Measurements from ENCODE around the gene FARS2. TPM values are rescaled to one million over a fixed set of nuclear protein-coding genes. Genes with fewer than 3 reads are reported as not detected.
A peak's percentile ranks its signal among the peaks of the same experiment; 100 is the strongest.

Gene FARS2
- total RNA-seq, 4 donors from 2014 or later: 2.6 to 21.9 (median 15.0) TPM

- in situ Hi-C loops (cut with MboI; ENCODE audit: low pct_ligation_motif_present in 1 of 4, low pct_unique_long_range_greater_than_20kb in 1 of 4, low sequenced_read_pairs in 3 of 4): no loop called here
- intact Hi-C loops (cut with DNase I; ENCODE audit: low total_unique reads): no loop called here
- H3K4me1 ChIP-seq: peaks cover 0 to 23% (median 10%) of the 10 kb centered on the region in 4 donors
- DNase-seq: no peak
- no peaks in the 10 kb centered on the region for H3K36me3 ChIP-seq
- no peaks in the 10 kb centered on the region for H3K9me3 ChIP-seq
- H3K4me3 ChIP-seq: no peak overlapping the region
- H3K27ac ChIP-seq: no peak overlapping the region
- TF ChIP-seq EP300 (IDR thresholded peaks at IDR 0.05; ENCODE audit: low read depth): no peak
- TF ChIP-seq POLR2A (IDR thresholded peaks at IDR 0.05): no peak
- TF ChIP-seq POLR2AphosphoS5 (IDR thresholded peaks at IDR 0.05): no peak
- TF ChIP-seq CTCF (IDR thresholded peaks at IDR 0.05): no peak
- 90 to 92% methylated on average over 2 of the region's 2 CpGs for WGBS, 2 donors (ENCODE audit: low coverage in 1 of 2)
- H3K27me3 ChIP-seq: no peaks in the 10 kb centered on the region
Measured at GRCh38 chr6:5670381-5670780, 409.1 kb downstream of the FARS2 start.

- Histone ChIP-seq H3K4me1 (peaks cover 0 to 23% (median 10%) of the 10 kb centered on the region in 4 donors), H3K9me3 (no peaks in the 10 kb centered on the region), H3K4me3 (no peak overlapping the region), H3K27ac (peak overlapping the region in 3 of 4 donors; percentile 23 to 59 (median 24)), H3K36me3 (no peaks in the 10 kb centered on the region), H3K27me3 (no peaks in the 10 kb centered on the region)
- TF ChIP-seq EP300 (IDR thresholded peaks at IDR 0.05; ENCODE audit: low read depth) (no peak), POLR2A (IDR thresholded peaks at IDR 0.05) (no peak), POLR2AphosphoS5 (IDR thresholded peaks at IDR 0.05) (no peak), CTCF (IDR thresholded peaks at IDR 0.05) (no peak)
- in situ Hi-C loops (cut with MboI; ENCODE audit: low pct_ligation_motif_present in 1 of 4, low pct_unique_long_range_greater_than_20kb in 1 of 4, low sequenced_read_pairs in 3 of 4) (no loop called here), intact Hi-C loops (cut with DNase I; ENCODE audit: low total_unique reads) (no loop called here)
- WGBS, 2 donors (ENCODE audit: low coverage in 1 of 2): 62 to 82% methylated on average over 4 to 7 of the region's 7 CpGs
- DNase-seq: no peak
Measured at GRCh38 chr6:5670811-5671561, 409.7 kb downstream of the FARS2 start.

- H3K27ac ChIP-seq: peak overlapping the region; percentile 5 to 59 (median 44)
- H3K9me3 ChIP-seq: no peaks in the 10 kb centered on the region
- no peak for DNase-seq
- TF ChIP-seq EP300 (IDR thresholded peaks at IDR 0.05; ENCODE audit: low read depth): no peak
- no peak for TF ChIP-seq CTCF (IDR thresholded peaks at IDR 0.05)
- no peak for TF ChIP-seq POLR2AphosphoS5 (IDR thresholded peaks at IDR 0.05)
- no peak for TF ChIP-seq POLR2A (IDR thresholded peaks at IDR 0.05)
- intact Hi-C loops (cut with DNase I; ENCODE audit: low total_unique reads) (no loop called here), in situ Hi-C loops (cut with MboI; ENCODE audit: low pct_ligation_motif_present in 1 of 4, low pct_unique_long_range_greater_than_20kb in 1 of 4, low sequenced_read_pairs in 3 of 4) (no loop called here)
- 92 to 95% methylated on average over 3 to 22 of the region's 22 CpGs for WGBS, 2 donors (ENCODE audit: low coverage in 1 of 2)
- no peaks in the 10 kb centered on the region for H3K27me3 ChIP-seq
- H3K36me3 ChIP-seq: no peaks in the 10 kb centered on the region
- H3K4me3 ChIP-seq: no peak overlapping the region
- H3K4me1 ChIP-seq: peaks cover 0 to 23% (median 10%) of the 10 kb centered on the region in 4 donors
Measured at GRCh38 chr6:5671601-5672559, 410.6 kb downstream of the FARS2 start.

- no peak for DNase-seq
- H3K4me3 ChIP-seq: no peak overlapping the region
- intact Hi-C loops (cut with DNase I; ENCODE audit: low total_unique reads) (no loop called here), in situ Hi-C loops (cut with MboI; ENCODE audit: low pct_ligation_motif_present in 1 of 4, low pct_unique_long_range_greater_than_20kb in 1 of 4, low sequenced_read_pairs in 3 of 4) (no loop called here)
- 59 to 63% methylated on average over 2 to 3 of the region's 3 CpGs for WGBS, 2 donors (ENCODE audit: low coverage in 1 of 2)
- H3K27ac ChIP-seq: peak overlapping the region; percentile 22 to 59 (median 44)
- H3K4me1 ChIP-seq: peaks cover 0 to 23% (median 10%) of the 10 kb centered on the region in 4 donors
- no peak for TF ChIP-seq POLR2A (IDR thresholded peaks at IDR 0.05)
- peak in 2 of 3 donors; percentile 12 to 49 for TF ChIP-seq POLR2AphosphoS5 (IDR thresholded peaks at IDR 0.05)
- TF ChIP-seq CTCF (IDR thresholded peaks at IDR 0.05): no peak
- H3K27me3 ChIP-seq: no peaks in the 10 kb centered on the region
- H3K9me3 ChIP-seq: no peaks in the 10 kb centered on the region
- no peaks in the 10 kb centered on the region for H3K36me3 ChIP-seq
Measured at GRCh38 chr6:5672581-5673011, 411.3 kb downstream of the FARS2 start.

Measured in transverse colon (tissue), 4 donors.